GM19239 (cell line): ENCODE results near the gene LGALS3BP.
"Not testable (repeated sequence)": the region's sequence is repeated elsewhere in the genome, so short reads cannot be mapped to it uniquely, and the experiment has no call there.

Source experiments
- DNase-seq: peaks from one replicate; pipeline ENCODE4 v3.0.0; 2011; ENCODE audit warnings: low spot score; ENCODE audit not compliant: insufficient read length
- FAIRE-seq: peaks from 2 replicates; lab custom pipeline; 2011; peaks lifted over from hg19 to GRCh38; lab: Jason Lieb, UNC

LGALS3BP gene

GRCh38 chr17:78947235-78948149, 32.2 kb downstream of the LGALS3BP start:
- DNase-seq = no peak
- FAIRE-seq = no peak

- no peak for DNase-seq
- no peak for FAIRE-seq
Measured at GRCh38 chr17:78946631-78947030, 33.1 kb downstream of the LGALS3BP start.

- DNase-seq = no peak
- FAIRE-seq = no peak
Measured at GRCh38 chr17:78946131-78946530, 33.6 kb downstream of the LGALS3BP start.

GRCh38 chr17:78945455-78945854, 34.3 kb downstream of the LGALS3BP start:
- DNase-seq, FAIRE-seq: not testable (repeated sequence)

- FAIRE-seq (no peak), DNase-seq (no peak)
Measured at GRCh38 chr17:78944956-78945355, 34.8 kb downstream of the LGALS3BP start.

- no peak for DNase-seq
- no peak for FAIRE-seq
Measured at GRCh38 chr17:78944026-78944425, 35.7 kb downstream of the LGALS3BP start.

GRCh38 chr17:78940708-78941107, 39.0 kb downstream of the LGALS3BP start:
- DNase-seq (no peak), FAIRE-seq (no peak)

GRCh38 chr17:78940258-78940657, 39.5 kb downstream of the LGALS3BP start:
- FAIRE-seq (no peak), DNase-seq (no peak)

- FAIRE-seq (no peak), DNase-seq (no peak)
Measured at GRCh38 chr17:78939615-78940014, 40.1 kb downstream of the LGALS3BP start.

GRCh38 chr17:78937561-78937960, 42.2 kb downstream of the LGALS3BP start:
- FAIRE-seq (no peak), DNase-seq (no peak)

GRCh38 chr17:78935419-78936323, 44.1 kb downstream of the LGALS3BP start:
- no peak for FAIRE-seq
- no peak for DNase-seq

- no peak for DNase-seq
- FAIRE-seq = no peak
Measured at GRCh38 chr17:78934681-78935418, 44.9 kb downstream of the LGALS3BP start.

- FAIRE-seq = no peak
Measured at GRCh38 chr17:78933959-78934568, 45.7 kb downstream of the LGALS3BP start.

GRCh38 chr17:78933025-78933958, 46.4 kb downstream of the LGALS3BP start:
- FAIRE-seq (peak; percentile 52), DNase-seq (peak; percentile 49)

More at GRCh38 chr17:78933959-78934568, 45.7 kb downstream of the LGALS3BP start:
- no peak for DNase-seq

- FAIRE-seq = no peak
Measured at GRCh38 chr17:78929908-78930775, 49.6 kb downstream of the LGALS3BP start.

GRCh38 chr17:78925662-78926555, 53.8 kb downstream of the LGALS3BP start:
- DNase-seq (no peak), FAIRE-seq (no peak)

More at GRCh38 chr17:78929908-78930775, 49.6 kb downstream of the LGALS3BP start:
- DNase-seq = no peak

- FAIRE-seq (no peak), DNase-seq (peak; percentile 74)
Measured at GRCh38 chr17:78925234-78925633, 54.5 kb downstream of the LGALS3BP start, which contains the start of gene TIMP2. TSS of gene TIMP2 (minus strand) at chr17:78925387. CDS start at chr17:78925088, 299 bp downstream.
